Karpas-422 (cell line): ENCODE results near the gene AKNA. TPM values are rescaled to one million over a fixed set of nuclear protein-coding genes. Genes with fewer than 3 reads are reported as not detected.
"Not testable (repeated sequence)": the region's sequence is repeated elsewhere in the genome, so short reads cannot be mapped to it uniquely, and the experiment has no call there.

Experiments used
- DNase-seq: peaks from one replicate; pipeline ENCODE4 v3.0.0-alpha.2; 2015
- H2AFZ ChIP-seq: fragments of 200-600 bp; sonication (generic); 2 replicates; pipeline ENCODE4 v1.6.1; 2014; ENCODE audit warnings: antibody characterized with exemption, low read length, mixed read lengths
- H3K27ac ChIP-seq: fragments of 200-600 bp; sonication (generic); 2 replicates; pipeline ENCODE4 v1.5.1; 2014; ENCODE audit warnings: mild to moderate bottlenecking, low read length, moderate library complexity
- H3K27me3 ChIP-seq: fragments of 200-600 bp; sonication (generic); 2 replicates; pipeline ENCODE4 v1.6.1; 2014; ENCODE audit warnings: low read length, mixed read lengths
- H3K36me3 ChIP-seq: fragments of 200-600 bp; sonication (generic); 2 replicates; pipeline ENCODE4 v1.6.1; 2014; ENCODE audit warnings: low read length, mixed read lengths; ENCODE audit not compliant: insufficient read depth
- H3K4me1 ChIP-seq: fragments of 200-600 bp; sonication (generic); 2 replicates; pipeline ENCODE4 v1.6.1; 2014; ENCODE audit warnings: mild to moderate bottlenecking, low read length, mixed read lengths
- H3K4me2 ChIP-seq: fragments of 200-600 bp; sonication (generic); 2 replicates; pipeline ENCODE4 v1.6.1; 2014; ENCODE audit warnings: low read length, low read depth, mild to moderate bottlenecking; ENCODE audit not compliant: poor library complexity, severe bottlenecking
- H3K4me3 ChIP-seq: fragments of 200-600 bp; sonication (generic); 2 replicates; pipeline ENCODE4 v1.5.1; 2014; ENCODE audit warnings: mild to moderate bottlenecking, antibody characterized with exemption, low read length, mixed read lengths
- H3K79me2 ChIP-seq: fragments of 200-600 bp; sonication (generic); 2 replicates; pipeline ENCODE4 v1.6.1; 2014; ENCODE audit warnings: mild to moderate bottlenecking, low read length, mixed read lengths
- H3K9ac ChIP-seq: fragments of 200-600 bp; sonication (generic); 2 replicates; pipeline ENCODE4 v1.6.0; 2014; ENCODE audit warnings: low read length
- H3K9me2 ChIP-seq: fragments of 200-600 bp; sonication (generic), shearing (Covaris generic); replicated peaks from 2 replicates; pipeline ENCODE4 v1.6.0; 2014; ENCODE audit warnings: mild to moderate bottlenecking, low read length, moderate library complexity; ENCODE audit not compliant: insufficient read depth
- H3K9me3 ChIP-seq: fragments of 300-700, 200-600 bp; sonication (generic); 2 replicates; pipeline ENCODE4 v1.6.1; 2014; ENCODE audit warnings: low read length, mixed read lengths
- H4K20me1 ChIP-seq: fragments of 200-600 bp; sonication (generic); 2 replicates; pipeline ENCODE4 v1.6.1; 2014; ENCODE audit warnings: mild to moderate bottlenecking, antibody characterized with exemption, low read length, low read depth; ENCODE audit not compliant: insufficient read depth
- total RNA-seq: library from RNA; depleted of rRNA; stranded (reverse); fragments of >200 nt; shearing (Covaris generic); gene quantifications from 2 replicates; pipeline ENCODE4 v1.2.3, GENCODE V29; 2014; ENCODE audit warnings: low replicate concordance

Gene AKNA
- total RNA-seq, 1 experiment from 2014 or later, result 77.9 TPM

- H2AFZ ChIP-seq, result no peak overlapping the region
- H3K4me3 ChIP-seq, result no peak overlapping the region
- no peaks in the 10 kb centered on the region for H4K20me1 ChIP-seq
- H3K9me3 ChIP-seq, result no peaks in the 10 kb centered on the region
- DNase-seq, result no peak
- no peak overlapping the region for H3K27ac ChIP-seq
- no peaks in the 10 kb centered on the region for H3K4me1 ChIP-seq
- no peaks in the 10 kb centered on the region for H3K79me2 ChIP-seq
- no peak overlapping the region for H3K4me2 ChIP-seq
- no peak overlapping the region for H3K9ac ChIP-seq
- H3K9me2 ChIP-seq, result no peaks in the 10 kb centered on the region
- no peaks in the 10 kb centered on the region for H3K27me3 ChIP-seq
- H3K36me3 ChIP-seq, result peaks cover 11% of the 10 kb centered on the region
These were observed 57.1 kb downstream of the AKNA start for GRCh38 chr9:114330636-114331035.

DNA sequence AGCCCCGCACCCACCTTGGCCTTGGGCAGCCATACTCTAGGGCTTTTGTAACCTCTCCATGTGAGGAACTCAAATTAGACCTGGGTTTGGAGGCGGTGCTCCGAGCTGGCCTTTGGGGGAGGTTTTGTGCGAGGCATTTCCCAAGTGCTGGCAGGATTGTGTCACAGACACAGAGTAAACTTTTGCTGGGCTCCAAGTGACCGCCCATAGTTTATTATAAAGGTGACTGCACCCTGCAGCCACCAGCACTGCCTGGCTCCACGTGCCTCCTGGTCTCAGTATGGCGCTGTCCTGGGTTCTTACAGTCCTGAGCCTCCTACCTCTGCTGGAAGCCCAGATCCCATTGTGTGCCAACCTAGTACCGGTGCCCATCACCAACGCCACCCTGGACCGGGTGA is 58.2 kb downstream of the AKNA start, which contains the start of gene ORM2:
ORM2 (plus strand) TSS at position 245 of the 398 bp plus-strand sequence; CDS start at position 281, 36 bp downstream.
- DNase-seq, H3K9me2 ChIP-seq, H3K27ac ChIP-seq, H3K9me3 ChIP-seq, H4K20me1 ChIP-seq, H3K4me2 ChIP-seq, H2AFZ ChIP-seq, H3K4me1 ChIP-seq, H3K79me2 ChIP-seq, H3K36me3 ChIP-seq, H3K27me3 ChIP-seq, H3K4me3 ChIP-seq, H3K9ac ChIP-seq: not testable (repeated sequence)

DNA sequence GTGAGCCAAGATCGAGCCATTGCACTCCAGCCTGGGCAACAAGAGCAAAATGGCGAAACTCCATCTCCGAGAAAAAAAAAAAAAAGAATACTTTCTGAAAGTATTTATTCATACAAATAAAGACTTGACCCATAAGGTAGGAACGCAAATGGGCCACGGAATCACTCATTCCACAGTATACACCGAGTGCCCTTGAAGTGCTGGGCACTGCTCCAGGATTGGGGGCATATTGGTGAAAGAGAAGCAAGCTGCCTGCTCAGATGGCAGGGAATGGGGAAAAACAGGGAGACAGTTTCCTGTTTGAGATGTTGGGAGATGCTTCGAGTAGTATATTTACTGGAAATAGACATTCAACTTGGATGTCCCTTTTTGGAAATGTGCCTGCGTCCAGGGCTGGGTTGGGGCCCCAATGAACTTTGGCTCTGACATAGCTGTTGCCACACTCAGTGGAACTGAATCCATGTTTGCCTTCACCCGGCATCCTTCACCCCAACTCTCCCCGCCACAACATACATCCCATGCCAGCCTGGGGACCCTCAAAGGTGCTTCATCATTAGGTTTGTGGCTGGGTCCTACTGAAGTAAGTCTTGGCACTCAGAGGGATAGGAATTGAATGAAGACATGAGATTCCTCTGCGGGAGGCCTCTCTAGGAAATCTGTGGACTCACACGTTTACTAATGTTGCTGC is 58.7 kb downstream of the AKNA start:
- H3K9me3 ChIP-seq, H4K20me1 ChIP-seq, H2AFZ ChIP-seq, H3K4me3 ChIP-seq, H3K36me3 ChIP-seq, H3K27me3 ChIP-seq, H3K9me2 ChIP-seq, H3K4me1 ChIP-seq, H3K4me2 ChIP-seq, H3K27ac ChIP-seq, DNase-seq, H3K79me2 ChIP-seq, H3K9ac ChIP-seq: not testable (repeated sequence)

GRCh38 chr9:114328357-114328820 is 59.4 kb downstream of the AKNA start:
- H3K4me1 ChIP-seq, H3K4me3 ChIP-seq, H2AFZ ChIP-seq, H3K4me2 ChIP-seq, H3K9me2 ChIP-seq, H4K20me1 ChIP-seq, H3K9me3 ChIP-seq, H3K36me3 ChIP-seq, H3K79me2 ChIP-seq, H3K27ac ChIP-seq, H3K9ac ChIP-seq, DNase-seq, H3K27me3 ChIP-seq: not testable (repeated sequence)

- H3K9ac ChIP-seq, result no peak overlapping the region
- H3K9me3 ChIP-seq, result no peaks in the 10 kb centered on the region
- H3K9me2 ChIP-seq, result no peaks in the 10 kb centered on the region
- H2AFZ ChIP-seq, result no peak overlapping the region
- H4K20me1 ChIP-seq, result no peaks in the 10 kb centered on the region
- no peaks in the 10 kb centered on the region for H3K27me3 ChIP-seq
- H3K4me2 ChIP-seq, result no peak overlapping the region
- H3K4me3 ChIP-seq, result no peak overlapping the region
- H3K27ac ChIP-seq, result no peak overlapping the region
- no peak for DNase-seq
- H3K79me2 ChIP-seq, result no peaks in the 10 kb centered on the region
- no peaks in the 10 kb centered on the region for H3K36me3 ChIP-seq
- H3K4me1 ChIP-seq, result no peaks in the 10 kb centered on the region
These were observed 60.0 kb downstream of the AKNA start for GRCh38 chr9:114327749-114328148.

DNA sequence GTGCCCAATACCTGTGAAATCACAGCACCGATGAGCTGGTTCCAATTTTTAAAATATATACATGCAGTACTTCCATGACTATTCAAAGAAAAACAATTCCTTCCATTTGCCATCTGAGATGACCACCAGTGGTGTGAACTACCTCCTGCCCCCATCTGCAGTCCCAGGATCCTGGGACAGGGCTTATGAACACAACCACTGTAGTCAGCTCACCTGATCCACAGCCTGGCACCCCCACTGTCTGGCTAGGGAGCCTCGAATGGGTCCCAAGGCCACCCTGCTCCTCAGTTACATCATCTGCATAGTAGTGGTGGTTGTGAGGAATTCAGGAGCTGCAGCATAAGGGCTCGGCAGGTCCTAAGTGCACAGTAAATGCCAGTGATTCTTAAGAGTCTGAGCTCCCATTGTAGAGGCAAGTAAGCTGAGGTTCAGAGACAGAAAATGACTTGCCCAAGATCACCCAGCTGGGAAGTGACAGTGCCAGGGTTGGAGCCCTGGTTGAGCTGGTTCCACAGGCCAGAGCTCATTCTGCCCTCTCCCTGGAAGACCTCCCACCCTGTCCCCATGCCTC is 62.0 kb downstream of the AKNA start:
- H3K4me2 ChIP-seq, H3K4me1 ChIP-seq: not testable (repeated sequence)

DNA sequence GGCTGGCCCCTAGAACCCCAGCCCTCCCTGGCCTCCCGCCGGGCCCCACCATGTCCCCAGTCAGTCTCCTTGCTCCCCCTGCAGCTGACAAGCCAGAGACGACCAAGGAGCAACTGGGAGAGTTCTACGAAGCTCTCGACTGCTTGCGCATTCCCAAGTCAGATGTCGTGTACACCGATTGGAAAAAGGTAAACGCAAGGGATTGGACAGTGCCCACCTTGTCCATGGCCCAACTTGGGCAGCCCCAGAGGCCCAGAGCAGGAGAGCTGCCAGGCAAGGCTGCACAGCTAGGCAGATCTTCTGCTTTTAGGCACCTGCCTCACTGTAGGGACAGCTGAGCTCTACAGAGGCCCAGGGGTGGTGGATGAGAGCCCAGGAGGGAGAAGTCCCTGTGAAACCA is 62.8 kb downstream of the AKNA start:
- not testable (repeated sequence) for H3K4me2 ChIP-seq

More for the DNA sequence above, 62.0 kb downstream of the AKNA start:
- not testable (repeated sequence) for H3K9me3 ChIP-seq, H3K27me3 ChIP-seq, DNase-seq, H2AFZ ChIP-seq, H3K4me3 ChIP-seq, H3K27ac ChIP-seq, H3K9me2 ChIP-seq, H3K36me3 ChIP-seq, H4K20me1 ChIP-seq, H3K9ac ChIP-seq, H3K79me2 ChIP-seq

DNA sequence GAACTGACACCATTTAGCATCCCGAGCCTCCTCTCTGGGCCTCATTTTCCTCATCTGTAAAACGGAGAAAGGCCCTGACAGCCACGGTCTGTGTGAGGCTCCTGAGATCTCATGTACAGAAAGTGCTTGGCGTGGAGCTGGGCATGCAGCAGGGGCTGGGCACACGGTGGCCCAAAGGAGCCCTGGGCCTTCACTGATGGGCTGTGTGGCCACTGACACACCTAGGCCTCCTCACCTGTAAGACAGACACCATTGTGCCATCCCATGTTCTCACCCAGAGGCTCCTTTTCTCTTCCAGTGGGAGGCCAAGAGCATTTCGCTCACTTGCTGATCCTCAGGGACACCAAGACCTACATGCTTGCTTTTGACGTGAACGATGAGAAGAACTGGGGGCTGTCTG is 63.3 kb downstream of the AKNA start:
- Histone ChIP-seq H3K9me2 (no peaks in the 10 kb centered on the region), H3K27ac (no peak overlapping the region), H3K4me1 (no peaks in the 10 kb centered on the region), H3K79me2 (no peaks in the 10 kb centered on the region), H2AFZ (no peak overlapping the region), H3K9me3 (no peaks in the 10 kb centered on the region), H3K4me3 (no peak overlapping the region), H4K20me1 (no peaks in the 10 kb centered on the region), H3K36me3 (no peaks in the 10 kb centered on the region), H3K9ac (no peak overlapping the region), H3K27me3 (no peaks in the 10 kb centered on the region), H3K4me2 (no peak overlapping the region)
- no peak for DNase-seq

More for the DNA sequence above, 62.8 kb downstream of the AKNA start:
- not testable (repeated sequence) for H3K36me3 ChIP-seq, H3K27ac ChIP-seq, H4K20me1 ChIP-seq, H2AFZ ChIP-seq, DNase-seq, H3K79me2 ChIP-seq, H3K27me3 ChIP-seq, H3K9ac ChIP-seq, H3K4me1 ChIP-seq, H3K9me3 ChIP-seq, H3K4me3 ChIP-seq, H3K9me2 ChIP-seq
